Thoracic aorta endothelial cell (primary cell): ENCODE data around the gene ERVMER34-1. TPM values are rescaled to one million over a fixed set of nuclear protein-coding genes. Genes with fewer than 3 reads are reported as not detected.

ENCODE experiments used
- small RNA-seq: library from RNA; depleted of rRNA; stranded (forward); fragments of <200 nt; gene quantifications from one replicate; pipeline ENCODE3, GENCODE V24; 2012
- total RNA-seq: library from RNA; depleted of rRNA; stranded (reverse); fragments of >200 nt; gene quantifications from 2 replicates; pipeline ENCODE4 v1.2.3, GENCODE V29; 2012

The ERVMER34-1 gene
- not detected in 2 replicates for total RNA-seq

GRCh38 chr4:52750819-52751486, at the start of gene ERVMER34-1:
Gene ERVMER34-1 (minus strand): TSS chr4:52751425. CDS start chr4:52745520, 5,905 bp downstream.

Small RNA genes lying within 50 kb of the gene (small RNA-seq; reads per million reads assigned to genes)
- gene MIR4449 (37.0 reads per million, percentile 97 among the genes with 10 or more reads in this experiment), gene RF00019 (not detected), gene RF00568 (not detected), gene SNORA26 (246 reads per million, percentile 99 among the genes with 10 or more reads in this experiment)

Other genes with a start within 250 kb of the ERVMER34-1 start
- gene USP46, start 92.1 kb downstream of the ERVMER34-1 start, total RNA-seq: 21.2 and 22.7 TPM in 2 replicates
- gene RASL11B, start 110.9 kb upstream of the ERVMER34-1 start, total RNA-seq: not detected in 2 replicates